ENCODE measurements around the gene RBM4.
"Not testable (repeated sequence)": the region's sequence is repeated elsewhere in the genome, so short reads cannot be mapped to it uniquely, and the experiment has no call there.

Gene RBM4

DNA sequence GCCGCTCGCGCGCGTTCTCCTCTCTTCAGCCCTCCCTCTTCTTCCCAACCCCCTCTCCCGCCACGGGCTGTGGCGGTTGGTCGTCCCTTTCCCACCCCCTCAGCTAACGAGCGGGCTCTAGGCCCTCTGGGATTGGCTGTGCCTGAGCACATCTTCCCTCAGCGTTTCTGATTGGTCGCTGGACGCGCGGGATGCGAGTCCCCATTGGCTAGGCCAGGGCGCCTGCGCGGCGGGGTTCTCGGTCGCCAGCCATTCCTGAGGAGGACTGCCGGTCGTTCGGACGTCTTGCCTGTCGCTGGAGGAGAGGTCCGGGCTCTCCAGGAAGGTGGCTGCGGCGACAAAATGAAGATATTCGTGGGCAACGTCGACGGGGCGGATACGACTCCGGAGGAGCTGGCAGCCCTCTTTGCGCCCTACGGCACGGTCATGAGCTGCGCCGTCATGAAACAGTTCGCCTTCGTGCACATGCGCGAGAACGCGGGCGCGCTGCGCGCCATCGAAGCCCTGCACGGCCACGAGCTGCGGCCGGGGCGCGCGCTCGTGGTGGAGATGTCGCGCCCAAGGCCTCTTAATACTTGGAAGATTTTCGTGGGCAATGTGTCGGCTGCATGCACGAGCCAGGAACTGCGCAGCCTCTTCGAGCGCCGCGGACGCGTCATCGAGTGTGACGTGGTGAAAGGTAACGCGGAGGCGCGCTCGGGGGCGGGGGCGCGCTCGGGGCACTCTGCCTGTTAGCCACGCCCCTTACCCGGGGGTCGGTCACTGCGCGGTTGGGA lies 21.9 kb upstream of the RBM4 start, which contains the start of gene RBM14:
Gene RBM14 (plus strand): TSS at position 252 of the 776 bp plus-strand sequence. CDS start 91 bp downstream, at position 343.
- peak; percentile 100 for DNase-seq

DNA sequence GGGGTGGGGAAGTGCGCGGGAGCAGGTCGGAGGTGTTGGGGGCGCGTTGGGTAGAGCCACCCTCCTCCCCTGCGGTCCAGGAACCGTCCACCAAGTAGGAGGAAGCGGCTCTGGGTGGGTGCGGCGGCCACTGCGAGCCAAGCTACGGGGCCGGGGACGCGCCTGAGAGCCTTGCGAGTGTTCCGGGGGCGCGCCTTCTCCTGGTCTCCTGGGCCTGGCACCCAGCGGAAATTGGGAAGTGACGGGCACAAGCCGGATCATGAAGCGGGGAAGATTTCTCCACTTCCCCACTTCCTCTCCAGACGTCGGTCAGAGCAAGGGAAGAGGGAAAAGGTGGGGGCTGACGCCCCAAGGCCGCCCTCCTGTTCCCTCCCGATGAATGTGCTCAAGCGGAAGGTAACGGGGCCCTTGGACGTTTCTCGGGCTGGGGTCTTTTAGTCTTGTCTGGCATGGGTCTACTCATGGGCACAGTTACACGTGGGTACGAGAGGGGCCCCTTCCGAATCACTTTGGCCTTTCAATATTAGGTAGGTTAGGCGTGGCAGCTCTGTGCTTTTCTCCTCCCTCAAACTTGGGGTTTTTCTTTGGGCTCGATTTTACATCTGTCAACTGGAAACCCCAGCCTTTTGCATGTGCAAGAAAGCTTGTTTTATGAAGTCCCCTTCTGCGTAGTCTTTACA lies 21.2 kb upstream of the RBM4 start:
- DNase-seq: peak; percentile 68

DNA sequence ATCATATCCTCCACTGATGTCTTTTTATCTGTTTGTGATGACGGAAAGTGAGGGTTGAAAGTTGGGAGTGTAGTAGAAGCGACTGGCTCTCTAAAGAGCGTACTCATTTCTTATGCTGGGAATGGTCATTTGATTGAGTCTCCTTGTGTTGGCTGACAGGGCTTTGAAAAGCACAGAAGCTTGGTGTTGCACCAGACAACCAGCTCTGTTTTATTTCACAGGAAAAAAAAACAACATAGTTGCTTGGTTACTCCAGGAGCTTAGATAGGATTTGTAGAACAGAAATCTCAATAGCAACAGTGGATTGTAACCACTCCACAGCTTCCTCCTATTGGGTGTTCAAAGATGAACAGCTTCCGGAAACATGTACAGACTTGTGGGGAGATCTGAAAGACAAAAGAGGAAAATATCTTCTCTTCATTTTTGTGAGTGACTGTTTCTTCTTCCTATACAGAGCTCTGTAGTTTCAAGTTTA lies 19.4 kb upstream of the RBM4 start:
- DNase-seq: peak; percentile 37

DNA sequence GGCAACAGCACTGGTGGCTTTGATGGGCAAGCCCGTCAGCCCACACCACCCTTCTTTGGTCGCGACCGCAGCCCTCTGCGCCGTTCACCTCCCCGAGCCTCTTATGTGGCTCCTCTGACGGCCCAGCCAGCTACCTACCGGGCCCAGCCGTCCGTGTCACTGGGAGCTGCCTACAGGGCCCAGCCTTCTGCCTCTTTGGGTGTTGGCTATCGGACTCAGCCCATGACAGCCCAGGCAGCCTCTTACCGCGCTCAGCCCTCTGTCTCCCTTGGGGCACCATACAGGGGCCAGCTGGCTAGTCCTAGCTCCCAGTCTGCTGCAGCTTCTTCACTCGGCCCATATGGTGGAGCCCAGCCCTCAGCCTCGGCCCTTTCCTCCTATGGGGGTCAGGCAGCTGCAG lies 14.1 kb upstream of the RBM4 start:
- no peak for DNase-seq

DNA sequence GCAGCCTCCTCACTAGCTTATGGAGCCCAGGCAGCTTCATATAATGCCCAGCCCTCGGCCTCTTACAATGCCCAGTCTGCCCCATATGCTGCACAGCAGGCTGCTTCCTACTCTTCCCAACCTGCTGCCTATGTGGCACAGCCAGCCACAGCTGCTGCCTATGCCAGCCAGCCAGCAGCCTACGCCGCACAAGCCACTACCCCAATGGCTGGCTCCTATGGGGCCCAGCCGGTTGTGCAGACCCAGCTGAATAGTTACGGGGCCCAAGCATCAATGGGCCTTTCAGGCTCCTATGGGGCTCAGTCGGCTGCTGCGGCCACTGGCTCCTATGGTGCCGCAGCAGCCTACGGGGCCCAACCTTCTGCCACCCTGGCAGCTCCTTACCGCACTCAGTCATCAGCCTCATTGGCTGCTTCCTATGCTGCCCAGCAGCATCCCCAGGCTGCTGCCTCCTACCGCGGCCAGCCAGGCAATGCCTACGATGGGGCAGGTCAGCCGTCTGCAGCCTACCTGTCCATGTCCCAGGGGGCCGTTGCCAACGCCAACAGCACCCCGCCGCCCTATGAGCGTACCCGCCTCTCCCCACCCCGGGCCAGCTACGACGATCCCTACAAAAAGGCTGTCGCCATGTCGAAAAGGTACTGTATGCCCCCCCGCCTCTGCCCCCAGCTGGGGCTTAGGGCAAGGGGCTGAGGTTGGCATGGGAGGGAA lies 13.3 kb upstream of the RBM4 start:
- DNase-seq: no peak

DNA sequence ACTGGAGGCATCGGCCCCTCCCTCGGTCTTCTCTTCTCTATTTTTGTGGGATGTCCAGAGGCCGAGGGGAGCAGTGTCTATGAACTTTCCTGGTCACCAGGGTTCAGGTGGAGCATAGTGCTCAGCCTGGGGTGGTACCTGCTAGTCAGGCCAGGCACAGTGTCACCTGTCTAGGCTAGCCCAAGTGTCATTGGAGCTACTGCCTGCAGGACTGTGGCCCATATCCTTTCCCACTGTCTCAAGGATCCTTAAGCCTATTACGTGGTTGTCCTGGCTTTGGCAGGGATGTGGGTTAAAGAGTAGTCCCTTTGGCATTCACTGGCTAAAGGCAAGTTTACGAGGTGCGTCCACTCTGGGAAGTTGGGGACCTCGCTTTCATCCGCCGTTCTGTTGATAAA lies 12.8 kb upstream of the RBM4 start:
- no peak for DNase-seq

DNA sequence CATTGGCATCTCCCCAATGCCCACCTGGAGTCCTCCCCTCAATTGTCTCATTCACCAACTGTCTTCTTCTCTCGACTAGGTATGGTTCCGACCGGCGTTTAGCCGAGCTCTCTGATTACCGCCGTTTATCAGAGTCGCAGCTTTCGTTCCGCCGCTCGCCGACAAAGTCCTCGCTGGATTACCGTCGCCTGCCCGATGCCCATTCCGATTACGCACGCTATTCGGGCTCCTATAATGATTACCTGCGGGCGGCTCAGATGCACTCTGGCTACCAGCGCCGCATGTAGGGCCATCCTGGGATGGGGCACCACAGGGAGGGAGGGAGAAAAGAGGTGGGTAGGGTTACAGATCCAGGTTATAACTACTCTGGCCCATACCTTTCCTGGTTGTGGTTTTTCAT lies 12.1 kb upstream of the RBM4 start:
- DNase-seq: no peak

DNA sequence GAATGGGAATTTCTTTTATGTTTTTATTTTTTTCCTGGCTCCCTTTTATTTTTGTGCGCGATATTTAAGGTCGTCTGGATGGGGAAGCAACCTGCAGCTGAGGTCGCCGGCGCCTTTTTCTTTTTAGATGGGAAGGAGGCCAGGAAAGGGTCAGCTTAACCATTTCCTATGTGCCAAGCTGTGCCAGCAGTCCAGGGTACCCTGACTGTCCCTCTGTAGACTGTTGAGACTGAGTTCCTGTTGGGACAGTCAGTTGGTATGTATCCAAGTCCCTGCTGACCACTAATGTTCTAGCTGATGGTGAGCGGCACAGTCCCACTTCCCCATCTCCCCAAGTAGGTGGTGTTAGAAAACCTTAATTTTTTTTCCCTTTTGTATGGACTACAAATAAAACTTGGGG lies 11.6 kb upstream of the RBM4 start:
- DNase-seq: no peak

DNA sequence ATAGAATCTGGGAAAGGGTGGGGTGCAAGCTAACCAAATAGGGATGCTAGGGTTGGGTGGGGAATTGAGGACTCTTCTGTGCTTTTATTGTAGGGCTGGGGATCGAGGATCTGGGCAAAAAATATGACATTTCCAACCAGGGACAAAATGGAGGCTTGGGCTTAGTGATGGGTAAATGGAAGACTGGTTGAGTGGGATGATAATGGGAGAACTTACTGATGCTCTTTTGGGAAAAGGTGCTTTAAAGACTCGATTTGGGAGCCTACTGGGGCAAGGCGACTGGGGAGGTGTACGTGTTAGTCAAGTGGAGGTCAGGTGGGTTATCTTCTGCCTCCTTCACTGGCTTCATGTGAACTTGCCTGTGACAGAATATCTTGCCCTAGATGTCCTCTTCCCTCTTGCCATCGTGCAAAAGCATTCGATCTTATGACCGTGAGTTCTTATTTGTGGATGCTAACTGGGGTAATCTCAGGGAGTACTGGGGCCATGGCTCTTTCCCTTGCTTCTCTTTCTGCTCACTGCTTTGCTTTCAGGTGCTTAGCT lies 10.4 kb upstream of the RBM4 start:
- DNase-seq: no peak

DNA sequence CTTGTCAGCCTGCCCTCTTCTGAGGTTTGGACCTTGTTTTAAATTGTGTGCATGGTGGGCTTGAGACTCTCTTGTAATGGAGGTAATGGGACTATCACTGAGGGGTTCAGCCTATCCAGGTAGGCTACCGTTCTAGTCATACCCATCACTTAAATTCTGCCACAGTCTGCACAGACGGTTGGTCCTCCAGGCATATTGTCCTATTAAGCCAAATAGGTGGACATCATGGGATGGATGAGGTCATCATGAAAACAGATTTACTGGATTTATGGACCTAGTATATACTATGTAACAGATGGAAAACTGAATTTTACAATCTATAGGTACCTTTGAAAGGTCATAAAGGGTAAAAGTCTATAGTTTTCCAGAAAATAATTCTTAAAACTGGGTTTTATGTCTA lies 9.1 kb upstream of the RBM4 start:
- no peak for DNase-seq

DNA sequence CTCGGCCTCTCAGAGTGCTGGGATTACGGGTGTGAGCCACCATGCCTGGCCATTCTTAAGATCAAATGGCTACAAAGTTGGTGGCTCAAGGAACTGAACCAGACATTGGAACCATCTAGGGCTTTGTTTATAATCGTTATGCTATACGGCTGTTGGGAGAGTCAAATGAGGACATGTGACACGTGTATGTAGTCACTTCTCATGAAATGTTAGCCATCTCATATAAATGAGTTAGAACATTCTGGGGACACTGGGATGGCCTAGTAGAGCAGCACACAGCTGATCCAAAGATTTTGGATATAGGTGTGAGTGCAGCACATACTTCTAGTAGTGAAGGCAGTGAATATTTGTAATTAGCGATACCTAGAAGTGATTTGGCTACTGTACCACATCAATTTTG lies 6.6 kb upstream of the RBM4 start:
- DNase-seq: no peak

DNA sequence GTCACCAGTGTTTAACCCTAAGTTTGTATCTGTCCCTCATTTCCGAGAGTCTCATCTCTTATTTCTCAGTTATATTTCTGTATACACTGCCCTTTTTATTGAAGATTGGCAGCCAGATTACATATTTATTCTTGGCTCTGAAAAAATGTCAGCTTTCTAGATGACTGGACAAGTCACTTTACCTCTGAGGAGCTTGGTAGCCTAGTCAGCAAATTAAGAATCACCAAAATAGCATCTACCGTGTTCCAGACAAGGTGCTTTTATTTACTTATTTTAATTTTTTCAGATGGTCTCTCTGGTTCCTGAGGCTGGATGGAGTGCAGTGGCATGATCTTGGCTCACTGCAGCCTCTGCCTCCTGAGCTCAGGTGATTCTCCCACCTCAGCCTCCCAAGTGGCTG lies 5.6 kb upstream of the RBM4 start:
- DNase-seq: no peak

DNA sequence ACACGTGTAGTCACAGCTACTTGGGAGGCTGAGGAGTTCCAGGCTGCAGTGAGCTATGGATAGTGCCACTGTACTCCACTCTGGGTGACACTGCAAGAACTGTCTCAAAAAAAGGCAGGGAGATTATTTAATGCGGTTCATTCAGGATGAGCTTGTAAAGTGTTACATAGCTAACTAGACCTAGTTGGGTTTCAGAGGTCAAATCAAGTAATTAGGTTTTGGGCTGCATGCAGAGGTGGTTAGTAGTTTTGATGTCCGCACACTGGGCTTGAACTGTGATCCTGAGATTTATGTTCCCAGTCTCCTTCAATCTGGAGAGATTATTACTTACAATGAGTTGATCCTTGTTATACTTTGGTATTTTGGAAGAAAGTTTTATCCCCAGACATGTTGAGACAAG lies 2.1 kb upstream of the RBM4 start:
- DNase-seq: no peak

DNA sequence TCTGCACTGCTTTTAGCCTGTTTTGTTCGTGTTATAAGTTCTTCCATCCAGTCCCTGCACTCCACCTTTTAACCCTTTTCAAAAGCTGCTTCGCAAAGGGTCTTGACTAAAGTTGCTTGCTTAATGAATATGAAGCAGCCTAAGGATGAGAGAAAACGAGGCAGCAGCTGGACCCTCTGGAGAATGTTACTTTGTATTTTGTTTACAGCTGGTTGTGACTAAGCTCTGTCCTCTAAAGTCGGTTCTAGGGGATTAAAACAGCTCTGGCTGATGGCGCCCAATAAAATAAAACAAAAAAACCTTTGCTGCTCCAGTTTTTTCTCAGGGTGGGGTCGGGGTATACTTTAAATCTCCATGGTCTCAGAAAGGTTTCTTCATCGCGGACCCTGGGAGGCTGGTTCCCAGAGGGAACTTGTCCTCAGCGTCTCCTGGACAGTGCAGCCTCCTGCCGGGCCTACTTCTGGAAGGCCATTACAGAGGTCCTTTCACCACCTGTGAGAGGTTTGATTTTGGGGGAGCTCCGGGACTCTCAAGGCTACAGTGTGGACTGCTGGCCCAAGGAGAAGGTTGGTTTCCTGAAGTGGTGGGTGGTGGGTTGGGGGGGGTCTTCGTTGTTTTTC lies 836 bp upstream of the RBM4 start:
- DNase-seq: no peak

DNA sequence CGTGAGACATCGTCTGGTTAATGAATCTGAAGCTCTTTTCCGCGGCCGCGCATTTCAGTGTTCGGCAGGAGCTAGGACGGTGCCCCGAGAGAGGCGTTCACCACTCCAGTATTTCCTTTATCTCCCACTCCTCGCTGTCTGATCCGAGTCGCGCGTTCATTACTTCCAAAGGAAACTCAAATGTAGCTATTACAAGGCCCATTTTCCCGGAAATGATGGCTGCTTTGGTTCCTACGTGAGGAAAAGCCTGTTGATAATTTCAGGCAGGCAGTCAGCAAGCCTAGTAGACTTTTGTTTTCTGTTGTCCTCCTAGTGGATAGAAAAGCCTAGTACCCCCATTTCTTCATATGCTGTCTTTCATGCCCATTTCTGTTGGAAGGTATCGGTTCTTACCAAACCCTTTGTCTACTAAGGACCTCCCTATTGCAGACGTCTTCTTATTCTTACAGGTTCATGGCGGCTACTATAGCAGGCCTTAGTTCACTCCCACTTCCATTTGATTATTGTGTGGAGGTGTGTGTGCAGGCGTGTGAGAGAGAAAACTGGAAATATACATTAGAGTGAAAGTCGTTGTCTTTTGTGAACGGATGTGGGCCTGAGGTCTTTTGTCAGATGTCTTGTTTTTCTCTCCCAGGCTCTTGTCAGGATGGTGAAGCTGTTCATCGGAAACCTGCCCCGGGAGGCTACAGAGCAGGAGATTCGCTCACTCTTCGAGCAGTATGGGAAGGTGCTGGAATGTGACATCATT lies 737 bp downstream of the RBM4 start:
- peak; percentile 38 for DNase-seq

DNA sequence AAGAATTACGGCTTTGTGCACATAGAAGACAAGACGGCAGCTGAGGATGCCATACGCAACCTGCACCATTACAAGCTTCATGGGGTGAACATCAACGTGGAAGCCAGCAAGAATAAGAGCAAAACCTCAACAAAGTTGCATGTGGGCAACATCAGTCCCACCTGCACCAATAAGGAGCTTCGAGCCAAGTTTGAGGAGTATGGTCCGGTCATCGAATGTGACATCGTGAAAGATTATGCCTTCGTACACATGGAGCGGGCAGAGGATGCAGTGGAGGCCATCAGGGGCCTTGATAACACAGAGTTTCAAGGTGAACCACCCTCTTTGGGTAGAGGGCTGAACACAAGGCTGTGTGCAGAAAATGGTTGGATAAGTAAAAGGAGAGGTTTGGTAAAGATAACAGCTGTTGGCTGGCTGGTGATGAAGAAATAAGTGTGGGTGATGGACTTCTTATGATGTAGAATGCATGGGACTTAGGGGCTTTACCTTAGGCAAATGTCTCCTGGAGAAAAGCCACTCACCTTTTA lies 1.4 kb downstream of the RBM4 start:
- not testable (repeated sequence) for DNase-seq

DNA sequence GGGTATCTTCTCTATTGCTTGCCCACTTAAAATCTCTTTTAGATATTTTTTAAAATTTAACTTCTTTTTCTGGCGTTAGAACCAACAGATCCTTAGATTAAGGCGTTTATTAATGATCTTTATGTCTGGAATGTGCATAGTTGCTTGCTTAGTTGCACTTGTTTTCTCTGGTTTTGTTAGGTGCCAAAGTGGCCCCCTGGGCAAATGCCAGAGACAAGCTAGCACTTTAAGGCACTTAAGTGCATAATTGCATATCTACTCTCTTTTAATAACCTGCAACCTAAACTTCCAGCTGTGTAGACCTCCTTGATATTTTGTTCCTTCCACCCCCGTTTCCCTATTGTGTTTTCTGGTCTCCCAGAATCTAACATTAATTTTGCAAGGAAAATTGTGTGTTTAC lies 3.3 kb downstream of the RBM4 start:
- peak; percentile 27 for DNase-seq

DNA sequence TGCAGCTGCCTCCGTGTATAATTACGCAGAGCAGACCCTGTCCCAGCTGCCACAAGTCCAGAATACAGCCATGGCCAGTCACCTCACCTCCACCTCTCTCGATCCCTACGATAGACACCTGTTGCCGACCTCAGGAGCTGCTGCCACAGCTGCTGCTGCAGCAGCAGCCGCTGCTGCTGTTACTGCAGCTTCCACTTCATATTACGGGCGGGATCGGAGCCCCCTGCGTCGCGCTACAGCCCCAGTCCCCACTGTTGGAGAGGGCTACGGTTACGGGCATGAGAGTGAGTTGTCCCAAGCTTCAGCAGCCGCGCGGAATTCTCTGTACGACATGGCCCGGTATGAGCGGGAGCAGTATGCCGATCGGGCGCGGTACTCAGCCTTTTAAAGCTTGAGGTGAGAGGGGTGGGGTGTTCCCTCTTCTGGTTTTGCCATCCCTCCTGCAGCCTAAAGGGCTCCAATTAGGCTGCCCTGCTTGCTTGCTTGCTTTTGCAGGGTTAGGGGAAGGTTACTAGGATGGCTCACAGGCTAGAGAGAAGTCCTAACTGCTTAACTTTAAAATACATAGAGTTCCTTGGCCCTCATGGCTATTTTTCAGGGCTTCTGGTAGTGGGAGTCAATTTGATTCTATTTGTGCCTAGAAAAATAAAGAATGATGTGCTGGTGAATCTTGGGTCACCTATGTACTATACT lies 5.4 kb downstream of the RBM4 start:
- no peak for DNase-seq

DNA sequence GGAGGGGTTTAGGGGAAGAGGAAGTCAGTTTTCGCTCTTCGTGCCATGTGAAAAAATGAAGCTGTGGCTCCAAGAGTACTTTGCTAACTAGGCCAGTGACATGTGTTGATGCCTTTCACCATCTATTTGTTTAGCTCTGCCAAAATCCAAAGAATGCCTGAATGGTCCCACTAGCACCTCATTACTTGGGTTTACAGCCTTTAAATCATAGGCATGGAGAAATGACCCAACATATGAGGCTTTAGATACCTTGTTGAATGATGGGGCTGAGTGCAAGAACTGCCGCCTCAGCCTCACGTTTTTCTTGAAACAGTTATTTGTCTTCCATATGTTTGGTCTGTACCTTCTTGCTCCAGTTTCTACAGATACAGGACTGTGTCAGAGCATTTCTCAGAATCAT lies 8.3 kb downstream of the RBM4 start:
- no peak for DNase-seq

DNA sequence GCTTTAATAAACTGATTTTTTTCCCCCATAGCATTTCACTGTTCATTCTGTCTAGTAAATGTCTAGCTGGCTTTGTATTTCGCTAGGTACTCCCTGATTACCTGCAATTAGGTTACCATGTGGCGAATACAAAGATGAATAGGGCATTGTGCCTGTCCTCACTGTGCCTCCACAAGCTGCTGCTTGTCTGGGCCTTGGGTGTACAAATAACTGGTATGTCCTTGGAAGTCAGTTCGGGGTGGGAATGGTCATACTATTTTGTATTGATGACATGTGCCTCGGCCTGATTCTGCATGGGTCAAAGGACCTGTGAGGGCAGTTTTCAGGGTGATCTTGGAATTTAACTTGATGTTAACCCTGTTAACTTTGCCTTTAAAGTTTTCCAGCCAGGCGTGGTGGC lies 11.4 kb downstream of the RBM4 start:
- DNase-seq: no peak

DNA sequence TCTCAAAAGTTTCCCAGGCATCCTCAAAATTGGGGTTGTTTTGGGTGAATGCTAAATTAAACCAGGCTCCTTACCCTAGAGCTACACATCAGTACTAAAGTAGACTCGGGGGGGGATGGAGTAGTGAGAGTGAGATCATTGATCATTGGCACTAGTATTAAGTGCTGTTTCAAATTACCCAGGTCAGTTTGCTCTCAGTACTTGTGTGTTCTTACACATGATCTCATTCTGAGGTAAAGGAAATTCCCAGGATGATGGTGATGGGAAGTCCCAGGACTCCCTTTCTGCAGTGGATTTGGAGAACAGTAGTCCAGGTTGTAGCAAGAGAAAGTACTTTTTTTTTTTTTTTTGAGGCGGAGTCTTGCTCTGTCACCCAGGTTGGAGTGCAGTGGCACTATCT lies 12.5 kb downstream of the RBM4 start:
- DNase-seq: no peak
